Gastroesophageal sphincter (tissue), 4 donors: ENCODE data around the gene ADD3. TPM values are rescaled to one million over a fixed set of nuclear protein-coding genes. Genes with fewer than 3 reads are reported as not detected.

Source experiments
- ATAC-seq: fragments of 150-250 bp; one replicate; pipeline ENCODE4 v1.9.1; 2016; ENCODE audit warnings: mild to moderate bottlenecking, moderate library complexity
- H3K27ac ChIP-seq, 4 donors: fragments of 200-600 bp; sonication (generic) in 3 of 4; 1 replicate in 3 of 4; 2 replicates in 1 of 4; pipeline ENCODE4 v1.5.1; 2016 to 2019
- H3K27me3 ChIP-seq: fragments of 200-600 bp; sonication (generic); one replicate; pipeline ENCODE4 v1.5.1; 2019
- H3K36me3 ChIP-seq, 2 donors: fragments of 200-600 bp; sonication (generic); one replicate each; pipeline ENCODE4 v1.5.1; 2019; ENCODE audit warnings: control low read depth in 1 of 2
- H3K4me1 ChIP-seq, 3 donors: fragments of 200-600 bp; sonication (generic); 1 replicate in 2 of 3; 2 replicates in 1 of 3; pipeline ENCODE4 v1.5.1; 2016 to 2019; ENCODE audit warnings: control low read depth in 2 of 3
- H3K4me3 ChIP-seq, 2 donors: fragments of 200-600 bp; sonication (generic); one replicate each; pipeline ENCODE4 v1.5.1; 2019; ENCODE audit warnings: mild to moderate bottlenecking in 1 of 2, moderate library complexity in 1 of 2
- H3K9me3 ChIP-seq, 3 donors: fragments of 200-600 bp; sonication (generic); one replicate each; pipeline ENCODE4 v1.5.1; 2017 to 2019; ENCODE audit warnings: control low read depth in 2 of 3
- CTCF ChIP-seq, 4 experiments: fragments of 200-600 bp in 2 of 4; fragments of 450-650 bp in 2 of 4; sonication (generic) in 1 of 4; IDR thresholded peaks; one replicate each; pipeline ENCODE4 v1.5.1; 2017 to 2019; ENCODE audit warnings: antibody characterized with exemption in 4 of 4, mild to moderate bottlenecking in 2 of 4, moderate library complexity in 2 of 4
- EP300 ChIP-seq: sonication (generic); formaldehyde crosslinking; IDR thresholded peaks from one replicate; pipeline ENCODE4 v1.6.1; 2017; ENCODE audit warnings: antibody characterized with exemption, mild to moderate bottlenecking
- POLR2A ChIP-seq, 2 donors: fragments of 450-650 bp; IDR thresholded peaks; one replicate each; pipeline ENCODE4 v1.6.1; 2017; ENCODE audit warnings: antibody characterized with exemption in 2 of 2, mild to moderate bottlenecking in 2 of 2, moderate library complexity in 1 of 2
- POLR2AphosphoS5 ChIP-seq: sonication (generic); formaldehyde crosslinking; IDR thresholded peaks from one replicate; pipeline ENCODE4 v1.6.1; 2017; ENCODE audit warnings: antibody characterized with exemption
- WGBS, 2 donors: methylation state at CpG; one replicate each; pipeline ENCODE4 v1.1.5; 2018; ENCODE audit warnings: low coverage in 1 of 2; 5-methylcytosine and 5-hydroxymethylcytosine counted together
- total RNA-seq, 4 donors: library from RNA; depleted of rRNA; stranded (reverse); fragments of >200 nt; gene quantifications; one replicate each; pipeline ENCODE4 v1.1.0, GENCODE V29; 2016

ADD3 gene
- total RNA-seq, 4 donors from 2014 or later, result 50.3 to 277 (median 118) TPM

GRCh38 chr10:109987452-109988211 is 20.2 kb upstream of the ADD3 start:
- WGBS, 2 donors, result 63 to 72% methylated on average over 3 of the region's 3 CpGs
- Histone ChIP-seq H3K4me1 (no peaks in the 10 kb centered on the region), H3K36me3 (no peaks in the 10 kb centered on the region), H3K27ac (no peak overlapping the region), H3K4me3 (no peak overlapping the region), H3K27me3 (no peaks in the 10 kb centered on the region), H3K9me3 (no peaks in the 10 kb centered on the region)
- no peak for TF ChIP-seq POLR2A (IDR thresholded peaks at IDR 0.05)
- no peak for TF ChIP-seq POLR2AphosphoS5
- TF ChIP-seq EP300, result no peak
- no peak for TF ChIP-seq CTCF (IDR thresholded peaks at IDR 0.05)
- ATAC-seq, result no peak

GRCh38 chr10:109988212-109988596 is 19.6 kb upstream of the ADD3 start:
- no peaks in the 10 kb centered on the region for H3K9me3 ChIP-seq
- no peaks in the 10 kb centered on the region for H3K4me1 ChIP-seq
- no peak for ATAC-seq
- H3K4me3 ChIP-seq, result no peak overlapping the region
- no peaks in the 10 kb centered on the region for H3K27me3 ChIP-seq
- TF ChIP-seq POLR2A (IDR thresholded peaks at IDR 0.05), result no peak
- TF ChIP-seq POLR2AphosphoS5, result no peak
- TF ChIP-seq CTCF (IDR thresholded peaks at IDR 0.05), result no peak
- TF ChIP-seq EP300, result no peak
- no peak overlapping the region for H3K27ac ChIP-seq
- no peaks in the 10 kb centered on the region for H3K36me3 ChIP-seq
- 79 to 92% methylated on average over 1 of the region's 1 CpG for WGBS, 2 donors

- Histone ChIP-seq H3K36me3 (no peaks in the 10 kb centered on the region), H3K9me3 (no peaks in the 10 kb centered on the region), H3K4me1 (peaks cover 0 to under 1% (median 0%) of the 10 kb centered on the region in 3 donors), H3K4me3 (no peak overlapping the region), H3K27me3 (no peaks in the 10 kb centered on the region), H3K27ac (no peak overlapping the region)
- TF ChIP-seq POLR2AphosphoS5, result no peak
- no peak for TF ChIP-seq CTCF (IDR thresholded peaks at IDR 0.05)
- no peak for TF ChIP-seq POLR2A (IDR thresholded peaks at IDR 0.05)
- TF ChIP-seq EP300, result no peak
- WGBS, 2 donors, result 100% methylated on average over 1 of the region's 1 CpG; no CpG with 5 or more reads in 1 of the 2 donors
- no peak for ATAC-seq
Measured at GRCh38 chr10:109991266-109991855, 16.4 kb upstream of the ADD3 start.

GRCh38 chr10:109992485-109992884 is 15.3 kb upstream of the ADD3 start:
- no peak for TF ChIP-seq POLR2AphosphoS5
- TF ChIP-seq POLR2A (IDR thresholded peaks at IDR 0.05), result no peak
- TF ChIP-seq CTCF (IDR thresholded peaks at IDR 0.05), result no peak
- TF ChIP-seq EP300, result no peak
- H3K4me3 ChIP-seq, result no peak overlapping the region
- H3K4me1 ChIP-seq, result peaks cover 0 to 2% (median 0%) of the 10 kb centered on the region in 3 donors
- WGBS, 2 donors, result 33 to 62% methylated on average over 3 of the region's 3 CpGs
- ATAC-seq, result no peak
- H3K9me3 ChIP-seq, result no peaks in the 10 kb centered on the region
- H3K27me3 ChIP-seq, result no peaks in the 10 kb centered on the region
- H3K27ac ChIP-seq, result peak overlapping the region in 2 of 4 donors; percentile 19 to 20
- H3K36me3 ChIP-seq, result no peaks in the 10 kb centered on the region
